Measurements from ENCODE around the gene CADM1. TPM values are rescaled to one million over a fixed set of nuclear protein-coding genes. Genes with fewer than 3 reads are reported as not detected.

Gene CADM1
- total and polyA plus RNA-seq, 2 experiments from 2014 or later, result 16.5 to 18.0 TPM

DNA sequence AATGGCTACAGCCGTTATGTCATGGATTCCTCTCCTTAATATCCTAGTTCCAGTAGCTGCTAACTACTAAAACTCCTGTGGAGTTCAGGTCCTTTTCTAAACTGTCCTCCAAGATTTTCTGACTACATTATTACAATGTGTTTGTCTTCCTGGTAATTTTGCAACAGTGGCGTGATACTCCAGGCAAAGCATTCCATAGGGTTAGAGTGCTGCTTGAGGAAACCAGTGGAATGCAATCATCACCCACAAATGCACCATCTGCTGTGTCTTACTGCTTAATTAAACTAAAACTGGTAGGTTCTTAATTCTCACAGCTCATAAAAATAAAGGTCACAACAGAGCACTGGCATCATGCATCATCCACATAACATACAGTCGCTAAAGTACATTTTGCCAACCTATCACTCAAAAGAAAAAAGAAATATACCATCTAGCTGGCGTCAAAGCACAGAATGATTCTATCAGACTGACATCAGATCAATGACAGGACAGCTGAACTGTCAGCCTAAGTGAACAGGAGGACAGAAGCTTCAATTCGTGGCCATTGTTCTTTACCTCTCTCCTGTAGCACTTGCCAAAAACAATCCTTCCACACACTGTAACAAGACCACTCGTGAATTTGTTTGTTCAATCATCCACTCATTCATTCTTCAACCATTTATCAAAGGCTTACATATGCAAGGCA is 182.5 kb downstream of the CADM1 start (continued):
- TF ChIP-seq, protein P1, sequence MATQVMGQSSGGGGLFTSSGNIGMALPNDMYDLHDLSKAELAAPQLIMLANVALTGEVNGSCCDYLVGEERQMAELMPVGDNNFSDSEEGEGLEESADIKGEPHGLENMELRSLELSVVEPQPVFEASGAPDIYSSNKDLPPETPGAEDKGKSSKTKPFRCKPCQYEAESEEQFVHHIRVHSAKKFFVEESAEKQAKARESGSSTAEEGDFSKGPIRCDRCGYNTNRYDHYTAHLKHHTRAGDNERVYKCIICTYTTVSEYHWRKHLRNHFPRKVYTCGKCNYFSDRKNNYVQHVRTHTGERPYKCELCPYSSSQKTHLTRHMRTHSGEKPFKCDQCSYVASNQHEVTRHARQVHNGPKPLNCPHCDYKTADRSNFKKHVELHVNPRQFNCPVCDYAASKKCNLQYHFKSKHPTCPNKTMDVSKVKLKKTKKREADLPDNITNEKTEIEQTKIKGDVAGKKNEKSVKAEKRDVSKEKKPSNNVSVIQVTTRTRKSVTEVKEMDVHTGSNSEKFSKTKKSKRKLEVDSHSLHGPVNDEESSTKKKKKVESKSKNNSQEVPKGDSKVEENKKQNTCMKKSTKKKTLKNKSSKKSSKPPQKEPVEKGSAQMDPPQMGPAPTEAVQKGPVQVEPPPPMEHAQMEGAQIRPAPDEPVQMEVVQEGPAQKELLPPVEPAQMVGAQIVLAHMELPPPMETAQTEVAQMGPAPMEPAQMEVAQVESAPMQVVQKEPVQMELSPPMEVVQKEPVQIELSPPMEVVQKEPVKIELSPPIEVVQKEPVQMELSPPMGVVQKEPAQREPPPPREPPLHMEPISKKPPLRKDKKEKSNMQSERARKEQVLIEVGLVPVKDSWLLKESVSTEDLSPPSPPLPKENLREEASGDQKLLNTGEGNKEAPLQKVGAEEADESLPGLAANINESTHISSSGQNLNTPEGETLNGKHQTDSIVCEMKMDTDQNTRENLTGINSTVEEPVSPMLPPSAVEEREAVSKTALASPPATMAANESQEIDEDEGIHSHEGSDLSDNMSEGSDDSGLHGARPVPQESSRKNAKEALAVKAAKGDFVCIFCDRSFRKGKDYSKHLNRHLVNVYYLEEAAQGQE (IDR thresholded peaks at IDR 0.05; ENCODE audit: unreplicated experiment), result no peak
- TF ChIP-seq ZNF331 (CRISPR knock-in tag; IDR thresholded peaks at IDR 0.05; ENCODE audit: low read depth), result no peak
- TF ChIP-seq, protein P2, sequence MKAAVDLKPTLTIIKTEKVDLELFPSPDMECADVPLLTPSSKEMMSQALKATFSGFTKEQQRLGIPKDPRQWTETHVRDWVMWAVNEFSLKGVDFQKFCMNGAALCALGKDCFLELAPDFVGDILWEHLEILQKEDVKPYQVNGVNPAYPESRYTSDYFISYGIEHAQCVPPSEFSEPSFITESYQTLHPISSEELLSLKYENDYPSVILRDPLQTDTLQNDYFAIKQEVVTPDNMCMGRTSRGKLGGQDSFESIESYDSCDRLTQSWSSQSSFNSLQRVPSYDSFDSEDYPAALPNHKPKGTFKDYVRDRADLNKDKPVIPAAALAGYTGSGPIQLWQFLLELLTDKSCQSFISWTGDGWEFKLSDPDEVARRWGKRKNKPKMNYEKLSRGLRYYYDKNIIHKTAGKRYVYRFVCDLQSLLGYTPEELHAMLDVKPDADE (IDR thresholded peaks at IDR 0.05), result no peak
- TF ChIP-seq, protein P3, sequence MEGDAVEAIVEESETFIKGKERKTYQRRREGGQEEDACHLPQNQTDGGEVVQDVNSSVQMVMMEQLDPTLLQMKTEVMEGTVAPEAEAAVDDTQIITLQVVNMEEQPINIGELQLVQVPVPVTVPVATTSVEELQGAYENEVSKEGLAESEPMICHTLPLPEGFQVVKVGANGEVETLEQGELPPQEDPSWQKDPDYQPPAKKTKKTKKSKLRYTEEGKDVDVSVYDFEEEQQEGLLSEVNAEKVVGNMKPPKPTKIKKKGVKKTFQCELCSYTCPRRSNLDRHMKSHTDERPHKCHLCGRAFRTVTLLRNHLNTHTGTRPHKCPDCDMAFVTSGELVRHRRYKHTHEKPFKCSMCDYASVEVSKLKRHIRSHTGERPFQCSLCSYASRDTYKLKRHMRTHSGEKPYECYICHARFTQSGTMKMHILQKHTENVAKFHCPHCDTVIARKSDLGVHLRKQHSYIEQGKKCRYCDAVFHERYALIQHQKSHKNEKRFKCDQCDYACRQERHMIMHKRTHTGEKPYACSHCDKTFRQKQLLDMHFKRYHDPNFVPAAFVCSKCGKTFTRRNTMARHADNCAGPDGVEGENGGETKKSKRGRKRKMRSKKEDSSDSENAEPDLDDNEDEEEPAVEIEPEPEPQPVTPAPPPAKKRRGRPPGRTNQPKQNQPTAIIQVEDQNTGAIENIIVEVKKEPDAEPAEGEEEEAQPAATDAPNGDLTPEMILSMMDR (conservative IDR thresholded peaks at IDR 0.05; ENCODE audit: low read depth in 2 of 2), result no peak
- no peak for TF ChIP-seq STAT1 (IDR thresholded peaks at IDR 0.05; ENCODE audit: unreplicated experiment)
- TF ChIP-seq ZNF114 (CRISPR knock-in tag; IDR thresholded peaks at IDR 0.05), result no peak
- TF ChIP-seq JUNB (IDR thresholded peaks at IDR 0.05; ENCODE audit: unreplicated experiment), result no peak

DNA sequence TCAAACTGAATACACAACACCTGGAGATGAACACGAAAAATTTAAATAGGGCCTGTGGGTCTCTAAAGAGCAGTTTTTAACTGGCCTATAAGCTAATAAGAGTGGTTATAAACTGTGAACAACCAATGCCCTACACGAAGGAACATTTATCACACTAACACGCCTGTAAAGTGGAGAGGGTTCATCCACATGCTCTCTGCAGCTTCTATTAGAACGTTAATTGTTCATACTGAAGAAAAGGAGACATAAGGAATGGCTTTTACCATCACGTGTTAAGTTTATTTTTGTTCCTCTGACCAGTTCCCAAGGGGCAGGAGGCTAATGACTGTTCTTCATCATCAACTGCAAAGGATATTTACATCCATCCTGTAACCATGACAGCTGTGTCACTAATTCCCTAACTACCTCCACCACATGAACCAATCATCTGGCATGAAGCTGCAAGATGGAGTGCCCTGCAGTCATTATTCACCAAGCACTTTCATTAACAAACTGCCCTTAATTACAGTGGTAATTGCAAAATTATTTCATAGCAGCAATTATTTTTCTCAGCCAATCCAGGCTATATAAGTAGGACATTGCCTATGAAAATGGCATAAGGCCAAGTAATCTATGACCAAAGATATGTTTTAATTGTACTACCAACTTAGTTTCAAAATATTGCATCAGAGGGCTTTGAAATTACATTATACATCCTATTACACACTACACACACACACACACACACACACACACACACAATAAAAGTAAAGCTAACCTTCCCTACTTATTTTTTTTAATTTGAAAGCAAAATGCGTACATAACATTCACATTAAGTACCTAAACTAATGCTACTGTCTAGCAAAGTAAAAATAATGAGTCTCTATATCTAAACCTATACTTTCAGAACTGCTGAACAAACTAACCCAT is 186.7 kb downstream of the CADM1 start:
- H3K4me1 Mint-ChIP-seq, result no peaks in the 10 kb centered on the region
- no peak for TF ChIP-seq EZH2phosphoT487 (IDR thresholded peaks at IDR 0.05; ENCODE audit: unreplicated experiment)
- TF ChIP-seq, protein P1 (IDR thresholded peaks at IDR 0.05; ENCODE audit: unreplicated experiment), result no peak
- TF ChIP-seq CREB1 (CRISPR knock-in tag; IDR thresholded peaks at IDR 0.05; ENCODE audit: low read depth), result no peak
- TF ChIP-seq STAT1 (IDR thresholded peaks at IDR 0.05; ENCODE audit: unreplicated experiment), result no peak
- TF ChIP-seq NANOG (IDR thresholded peaks at IDR 0.05; ENCODE audit: borderline replicate concordance), result no peak
- TF ChIP-seq JUNB (IDR thresholded peaks at IDR 0.05; ENCODE audit: unreplicated experiment), result no peak
- TF ChIP-seq ZNF114 (CRISPR knock-in tag; IDR thresholded peaks at IDR 0.05), result no peak
- TF ChIP-seq, protein P2 (IDR thresholded peaks at IDR 0.05), result no peak
- TF ChIP-seq ZNF331 (CRISPR knock-in tag; IDR thresholded peaks at IDR 0.05; ENCODE audit: low read depth), result no peak

More for the DNA sequence above, 186.7 kb downstream of the CADM1 start:
- Histone ChIP-seq H3F3A (replicated peaks; ENCODE audit: low read depth) (no peaks in the 10 kb centered on the region), H3K79me2 (replicated peaks; ENCODE audit: insufficient read depth) (no peaks in the 10 kb centered on the region), H3K27ac (ENCODE audit: low read depth) (no peak overlapping the region), H3K36me3 (ENCODE audit: insufficient read depth) (no peaks in the 10 kb centered on the region), H3K4me3 (no peak overlapping the region), H2AFZ (no peak overlapping the region), H3K4me1 (ENCODE audit: insufficient read depth) (no peaks in the 10 kb centered on the region), H3K4me2 (no peak overlapping the region), H3K9me2 (ENCODE audit: insufficient read depth) (no peaks in the 10 kb centered on the region), H4K20me1 (replicated peaks; ENCODE audit: insufficient read depth) (no peaks in the 10 kb centered on the region), H3K27me3 (ENCODE audit: insufficient read depth) (no peaks in the 10 kb centered on the region)
- peaks cover 2% of the 10 kb centered on the region for H3K27me3 Mint-ChIP-seq (ENCODE audit: insufficient read depth, low read depth, poor library complexity)
- H3K27ac Mint-ChIP-seq, result no peak overlapping the region
- H3K9me3 Mint-ChIP-seq, result no peaks in the 10 kb centered on the region
- H3K36me3 Mint-ChIP-seq (ENCODE audit: low read depth), result no peaks in the 10 kb centered on the region
- no peak for DNase-seq (ENCODE audit: low spot score)
- no peak overlapping the region for H3K4me3 Mint-ChIP-seq
- no peak for ATAC-seq
